ENCODE results near the gene LAMB2.
A peak's percentile ranks its signal among the peaks of the same experiment; 100 is the strongest.

Gene LAMB2

GRCh38 chr3:49132437-49133225 lies at the start of gene LAMB2:
Gene LAMB2 (minus strand): TSS chr3:49133050. CDS start chr3:49132867, 183 bp downstream.
- DNase-seq: no peak

GRCh38 chr3:49181351-49181750 lies 48.5 kb upstream of the LAMB2 start:
- no peak for DNase-seq

DNA sequence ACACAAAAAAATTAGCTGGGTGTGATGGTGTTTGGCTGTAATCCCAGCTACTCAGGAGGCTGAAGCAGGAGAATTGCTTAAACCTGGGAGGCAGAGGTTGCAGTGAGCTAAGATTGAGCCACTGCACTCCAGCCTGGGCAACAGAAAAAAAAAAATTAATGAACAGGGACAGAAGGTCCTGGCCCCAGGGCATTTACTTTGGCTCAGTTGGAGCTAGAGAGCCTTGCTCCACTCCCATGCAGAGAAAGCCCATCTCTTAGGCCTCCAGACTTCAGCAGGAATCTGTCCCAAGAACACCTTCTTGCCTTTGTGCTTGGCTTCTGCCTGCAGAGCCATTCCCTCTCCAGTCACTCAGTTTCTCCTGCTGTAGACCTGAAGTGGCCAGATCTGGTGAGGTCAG lies 47.3 kb upstream of the LAMB2 start:
- no peak for DNase-seq

DNA sequence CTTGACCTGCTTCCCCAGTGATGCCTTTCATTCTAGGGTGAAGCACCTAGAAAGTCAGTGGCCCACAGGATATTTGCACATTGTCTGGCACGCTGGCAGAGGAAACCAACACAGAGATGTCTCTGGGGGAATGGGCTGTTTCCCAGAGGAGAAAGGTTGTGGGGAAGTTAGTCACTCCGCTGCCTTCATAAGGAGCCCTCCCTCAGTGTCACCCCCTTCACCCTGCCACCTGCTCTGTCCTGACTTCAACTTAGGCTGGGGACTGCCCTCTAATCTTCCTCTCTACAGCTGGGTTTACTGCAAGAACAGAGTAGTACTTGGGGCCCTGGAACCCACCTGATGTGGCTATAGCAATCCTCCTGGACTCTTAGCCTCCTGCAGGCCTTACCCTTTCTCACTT lies 44.2 kb upstream of the LAMB2 start:
- no peak for DNase-seq

DNA sequence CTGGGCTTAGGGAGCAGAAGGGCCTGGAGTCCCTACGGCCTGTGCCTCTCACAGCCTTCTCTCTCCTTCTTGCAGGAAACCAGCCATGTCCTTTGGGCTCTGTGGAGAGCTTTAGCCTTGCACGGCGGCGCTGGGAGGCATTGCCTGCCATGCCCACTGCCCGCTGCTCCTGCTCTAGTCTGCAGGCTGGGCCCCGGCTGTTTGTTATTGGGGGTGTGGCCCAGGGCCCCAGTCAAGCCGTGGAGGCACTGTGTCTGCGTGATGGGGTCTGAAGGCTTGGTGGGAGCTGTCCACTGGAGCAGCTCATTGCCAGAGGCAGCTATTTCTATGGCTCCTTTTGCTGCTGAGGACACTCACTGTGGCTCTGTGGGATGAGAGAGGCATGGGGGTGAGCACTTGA lies 42.7 kb upstream of the LAMB2 start:
- no peak for DNase-seq

DNA sequence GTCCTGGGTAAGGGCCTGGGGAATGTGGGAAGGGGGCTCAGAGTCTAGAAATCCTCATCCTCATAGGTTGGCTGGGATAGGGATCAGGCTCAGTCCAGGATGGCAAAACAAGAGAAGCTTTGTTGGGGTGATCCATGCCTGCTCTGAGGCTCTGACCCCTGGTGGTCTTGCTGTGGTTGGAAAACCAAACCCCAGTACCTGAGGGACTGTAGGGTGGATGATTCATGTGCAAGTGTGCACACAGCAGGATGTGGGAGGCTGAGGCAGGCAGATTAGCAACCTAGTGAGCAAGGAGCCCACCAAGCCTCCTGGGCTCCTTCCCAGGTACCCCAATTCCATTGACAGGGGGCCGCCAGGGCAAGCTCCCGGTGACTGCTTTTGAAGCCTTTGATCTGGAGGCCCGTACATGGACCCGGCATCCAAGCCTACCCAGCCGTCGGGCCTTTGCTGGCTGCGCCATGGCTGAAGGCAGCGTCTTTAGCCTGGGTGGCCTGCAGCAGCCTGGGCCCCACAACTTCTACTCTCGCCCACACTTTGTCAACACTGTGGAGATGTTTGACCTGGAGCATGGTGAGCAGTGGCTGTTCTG lies 41.6 kb upstream of the LAMB2 start:
- DNase-seq: no peak

DNA sequence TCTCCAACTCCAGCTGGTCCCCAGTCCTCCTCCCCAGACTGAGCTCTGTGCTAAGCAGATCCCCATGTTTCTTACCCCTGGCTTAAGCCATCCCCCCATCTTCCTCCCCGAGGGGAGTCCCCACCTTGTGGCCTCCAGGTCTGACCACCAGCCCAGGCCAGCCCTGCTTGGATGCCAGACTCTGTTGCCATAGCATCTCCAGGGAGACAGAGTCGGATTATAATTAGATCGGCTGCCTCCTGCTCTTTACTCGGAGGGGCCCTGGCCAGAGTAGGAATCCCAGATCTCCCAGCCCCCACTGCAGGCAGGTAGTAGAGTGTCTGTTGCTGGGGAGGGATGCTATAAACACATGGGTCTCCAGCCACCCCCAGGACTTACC lies 40.9 kb upstream of the LAMB2 start:
- no peak for DNase-seq

DNA sequence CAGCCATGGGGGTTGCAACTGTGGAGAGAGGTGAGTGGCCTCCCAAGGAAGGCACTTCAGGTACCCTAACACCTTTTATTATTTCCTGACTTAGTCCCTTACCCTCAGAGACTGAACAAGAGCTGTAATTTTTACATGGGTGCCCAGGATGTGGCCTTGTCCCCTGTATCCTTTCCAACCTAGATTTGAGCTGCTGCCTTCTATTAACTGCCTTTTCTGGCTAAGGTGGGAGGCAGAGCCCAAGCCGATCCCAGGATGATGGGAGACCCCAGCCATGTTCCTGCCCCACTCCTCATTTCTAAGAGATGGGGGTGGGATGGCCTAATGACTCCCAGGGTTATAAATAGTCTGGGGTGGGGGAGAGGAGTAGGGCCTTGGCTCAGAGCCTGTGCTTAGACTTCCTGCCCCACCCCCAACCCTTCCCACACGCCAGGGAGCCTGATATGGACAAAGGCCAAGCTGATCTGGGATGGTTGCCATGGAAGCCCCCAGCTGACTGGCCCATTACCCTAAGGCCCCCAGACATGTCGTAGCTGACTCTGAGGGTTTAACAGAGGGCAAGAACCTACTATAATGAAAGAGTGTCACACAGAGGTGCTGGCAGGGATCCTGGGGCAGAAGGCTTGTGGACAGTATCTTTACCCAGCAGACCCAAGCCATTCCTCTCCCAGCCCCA lies 40.4 kb upstream of the LAMB2 start:
- DNase-seq: no peak

- DNase-seq: no peak
These were observed 39.7 kb upstream of the LAMB2 start for GRCh38 chr3:49172551-49173041.

- no peak for DNase-seq
These were observed 39.1 kb upstream of the LAMB2 start for GRCh38 chr3:49171775-49172500.

GRCh38 chr3:49171119-49171774 lies 38.4 kb upstream of the LAMB2 start, which contains the start of gene KLHDC8B:
Gene KLHDC8B (plus strand): TSS chr3:49171598. CDS start chr3:49172770, 1,172 bp downstream.
- DNase-seq: peak; percentile 85

DNA sequence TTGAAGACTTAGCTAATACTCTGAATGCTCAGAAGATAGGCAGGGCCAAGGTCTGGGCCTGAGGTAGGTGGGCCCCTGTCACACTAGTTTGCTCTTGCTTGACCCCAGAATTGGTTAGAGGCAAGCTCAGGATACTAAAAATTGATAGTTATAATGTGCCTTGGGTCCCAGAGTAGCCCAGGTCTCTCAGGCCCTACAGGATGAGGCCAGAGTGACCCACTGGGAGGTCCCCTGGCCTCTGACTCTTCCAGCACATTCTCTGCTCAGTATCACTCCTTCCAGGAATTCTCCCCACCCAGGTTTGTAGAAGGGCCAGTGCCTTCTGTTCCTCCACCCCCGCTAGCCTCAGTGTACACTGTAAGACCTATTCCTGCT lies 37.9 kb upstream of the LAMB2 start:
- no peak for DNase-seq

- DNase-seq: no peak
These were observed 34.1 kb upstream of the LAMB2 start for GRCh38 chr3:49166752-49167556.

GRCh38 chr3:49165771-49166751 lies 33.2 kb upstream of the LAMB2 start, which contains the start of gene CCDC71:
Gene CCDC71 (minus strand): TSS chr3:49166331. CDS start chr3:49164208, 2,123 bp downstream.
- peak; percentile 81 for DNase-seq

- no peak for DNase-seq
These were observed 32.3 kb upstream of the LAMB2 start for GRCh38 chr3:49164983-49165720.

- no peak for DNase-seq
These were observed 30.8 kb upstream of the LAMB2 start for GRCh38 chr3:49163609-49164008.

DNA sequence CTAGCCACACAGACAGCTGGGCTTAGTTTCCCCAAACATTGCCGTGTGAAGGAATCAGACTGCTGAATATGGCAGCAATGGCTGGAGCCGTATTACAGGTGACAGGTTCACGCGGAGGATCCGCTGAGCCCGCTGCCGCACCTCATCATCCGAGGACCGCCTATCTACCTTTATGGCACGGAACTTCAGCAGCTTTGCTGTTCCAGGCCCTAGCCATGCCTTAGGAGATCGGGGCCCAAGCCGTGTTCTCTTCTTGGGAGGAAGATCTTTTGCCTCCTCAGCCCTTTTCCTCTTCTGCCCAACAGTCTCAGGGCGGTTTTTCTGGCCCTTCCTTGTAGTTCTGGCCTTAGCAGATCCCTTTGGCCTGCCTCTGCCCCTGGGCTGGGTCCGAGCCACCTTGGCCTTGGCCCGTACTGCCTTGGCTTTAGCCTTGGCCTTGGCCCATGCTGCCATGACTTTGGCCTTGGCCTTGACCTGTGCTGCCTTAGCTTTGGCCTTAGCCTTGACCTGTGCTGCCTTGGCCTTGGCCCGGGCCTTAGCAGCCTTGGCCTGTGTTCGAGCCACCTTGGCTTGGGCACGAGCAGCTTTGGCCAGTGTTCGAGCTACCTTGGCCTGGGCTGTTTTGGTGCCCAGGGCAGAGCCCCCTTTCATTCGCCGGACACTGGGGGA lies 30.0 kb upstream of the LAMB2 start:
- no peak for DNase-seq

DNA sequence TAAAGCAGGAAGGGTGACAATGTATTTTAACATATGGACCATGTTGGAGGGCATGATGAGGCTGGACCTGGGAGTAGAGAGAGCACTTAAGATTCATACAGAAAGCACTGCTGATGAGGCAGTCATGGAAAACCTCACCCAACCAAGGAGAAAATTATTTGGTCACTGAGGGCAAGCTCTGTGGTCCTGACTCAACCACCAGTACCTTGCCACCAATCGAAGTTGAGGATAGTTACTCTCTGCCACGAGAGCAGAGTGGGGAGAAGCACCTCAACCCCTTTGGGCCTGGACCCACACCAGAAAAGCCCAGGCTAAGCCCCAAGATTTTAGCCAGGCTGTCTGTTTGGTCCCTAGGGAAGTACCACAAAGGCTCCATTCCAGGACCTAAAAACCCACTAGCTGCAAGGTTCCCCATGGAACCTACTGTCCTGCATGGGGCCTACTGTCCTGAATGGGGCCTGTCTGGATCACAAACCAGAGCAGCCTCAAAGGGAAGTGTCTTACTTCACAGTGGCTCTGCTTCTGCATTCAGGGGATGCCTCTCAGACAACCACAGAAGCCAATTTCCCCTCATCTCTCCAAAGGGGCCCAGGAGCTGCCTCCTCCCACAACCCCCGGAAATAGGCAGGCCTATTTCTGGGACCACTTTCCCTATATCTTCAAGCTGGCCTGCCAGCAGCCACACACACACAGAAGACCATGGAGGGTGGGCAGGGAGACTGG lies 29.1 kb upstream of the LAMB2 start:
- no peak for DNase-seq
